Stimulated activated CD4-positive, alpha-beta T cell treated with anti-CD3 and anti-CD28 coated beads, Interleukin-4, amount 100 ng/mL, for 48 hours (primary cell): ENCODE data around the gene EXOSC6.
A peak's percentile ranks its signal among the peaks of the same experiment; 100 is the strongest.
"Not testable (repeated sequence)": the region's sequence is repeated elsewhere in the genome, so short reads cannot be mapped to it uniquely, and the experiment has no call there.

Experiments
- DNase-seq, 2 donors: peaks; one replicate each; pipeline ENCODE4 v3.0.0-alpha.2; 2020; ENCODE audit warnings: low read depth in 2 of 2

Gene EXOSC6

GRCh38 chr16:70254965-70255286 lies 3.2 kb upstream of the EXOSC6 start:
- no peak for DNase-seq

DNA sequence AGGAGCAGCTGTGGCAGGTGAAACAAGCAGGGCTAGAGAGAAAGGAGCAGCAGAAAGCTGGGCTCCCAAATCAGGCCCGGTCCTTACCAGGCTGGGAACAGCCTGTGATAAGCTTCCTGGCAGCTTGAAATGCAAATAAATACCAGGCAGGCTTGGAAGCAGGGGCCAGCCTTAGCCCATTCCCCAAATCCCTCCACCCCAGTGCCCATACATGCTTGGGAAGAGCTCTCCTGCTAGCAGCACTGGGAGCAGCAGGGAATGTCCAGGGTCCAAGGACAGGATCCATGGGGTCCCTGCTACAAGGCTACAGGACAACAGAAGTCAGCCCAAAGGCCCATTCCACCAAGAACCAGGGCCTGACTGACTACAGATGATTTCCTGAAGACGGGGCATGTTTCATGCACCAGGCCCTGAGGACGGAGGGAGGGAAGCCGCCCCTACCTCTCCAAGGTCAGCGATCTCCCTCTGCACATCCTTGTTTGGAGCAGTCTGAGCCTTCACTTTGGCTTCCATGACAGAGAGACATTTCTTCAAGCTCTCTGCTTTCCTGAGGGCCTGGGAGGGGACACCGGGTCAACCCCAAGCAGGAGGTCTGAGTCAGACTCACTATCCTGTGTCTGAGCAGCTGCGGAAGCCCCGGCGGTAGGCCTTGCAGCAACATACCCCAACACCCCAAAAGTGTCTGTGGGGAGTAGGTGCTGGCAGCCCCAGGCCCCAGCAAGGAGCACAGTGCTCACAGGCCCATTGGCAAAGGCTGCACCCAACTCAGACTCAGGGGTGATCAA lies 2.6 kb upstream of the EXOSC6 start:
- no peak for DNase-seq

DNA sequence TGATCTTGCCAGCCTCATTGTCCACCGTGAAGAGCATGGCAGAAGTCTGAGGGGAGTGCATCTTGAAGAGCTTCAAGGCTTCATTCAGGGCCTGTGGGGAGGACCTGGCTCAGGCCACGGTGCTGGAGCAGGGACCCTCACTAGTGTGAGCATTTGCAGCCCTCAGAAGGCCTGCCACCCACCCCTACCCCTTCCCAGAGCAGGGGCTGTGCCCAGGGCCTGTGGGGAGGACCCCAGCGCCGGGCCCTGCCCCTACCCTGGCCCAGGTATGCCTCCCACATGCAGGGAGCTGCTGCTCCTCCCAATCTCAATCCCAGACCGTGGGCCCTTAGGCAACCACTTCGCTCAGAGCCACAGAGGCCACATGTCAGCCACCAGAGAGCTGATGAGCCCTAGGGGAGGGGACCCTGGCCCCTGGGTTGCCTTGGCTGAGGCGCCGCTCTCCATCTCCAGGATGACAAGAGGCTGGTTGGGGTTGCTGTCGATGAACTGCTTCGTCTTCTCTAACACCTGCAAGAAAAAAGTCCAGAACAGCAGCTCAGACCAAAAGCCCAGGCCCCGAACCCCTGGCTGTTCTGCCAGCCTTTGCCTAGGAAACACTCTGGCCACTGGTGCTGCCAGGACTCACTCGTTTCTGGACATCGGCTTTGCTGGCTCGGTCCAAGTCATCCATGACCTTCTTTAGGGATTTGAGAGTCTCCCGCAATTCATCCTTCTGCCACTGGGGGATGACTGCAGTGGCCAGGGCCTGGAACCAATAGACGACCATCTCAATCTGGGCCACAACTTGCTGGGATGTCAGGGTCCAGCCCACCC lies 1.8 kb upstream of the EXOSC6 start:
- DNase-seq: peak; percentile 26 to 32

DNA sequence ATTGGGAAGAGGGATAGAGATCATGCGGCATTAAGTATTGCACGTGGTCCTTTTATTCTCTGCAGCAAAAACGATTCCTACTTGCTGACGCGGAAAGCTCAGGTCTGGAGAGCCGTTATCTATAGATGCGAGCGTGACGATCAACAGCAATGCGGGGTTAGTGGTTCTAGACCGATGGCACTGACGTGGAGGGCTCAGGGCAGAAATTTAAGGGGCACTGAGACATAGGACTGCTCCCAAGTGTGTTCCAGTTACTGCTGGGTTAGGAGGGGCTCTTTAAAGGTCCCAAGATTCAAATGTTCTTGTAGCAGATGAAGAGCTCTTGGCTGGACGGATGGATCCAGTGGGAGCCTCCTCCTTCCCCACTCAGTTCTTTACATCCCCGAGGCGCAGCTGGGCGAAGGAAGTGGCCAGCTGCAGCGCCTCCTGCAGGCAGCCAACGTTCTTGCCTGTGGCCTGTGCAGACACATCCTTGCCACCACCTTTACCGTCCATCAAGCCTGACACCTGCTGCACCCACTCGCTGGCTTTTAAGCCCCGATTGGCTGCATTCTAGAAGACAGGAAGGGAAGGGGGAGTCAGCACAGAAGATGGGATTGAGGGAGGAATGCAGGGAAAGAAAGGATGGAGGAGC lies 732 bp upstream of the EXOSC6 start:
- peak in 1 of 2 donors; percentile 20 for DNase-seq

DNA sequence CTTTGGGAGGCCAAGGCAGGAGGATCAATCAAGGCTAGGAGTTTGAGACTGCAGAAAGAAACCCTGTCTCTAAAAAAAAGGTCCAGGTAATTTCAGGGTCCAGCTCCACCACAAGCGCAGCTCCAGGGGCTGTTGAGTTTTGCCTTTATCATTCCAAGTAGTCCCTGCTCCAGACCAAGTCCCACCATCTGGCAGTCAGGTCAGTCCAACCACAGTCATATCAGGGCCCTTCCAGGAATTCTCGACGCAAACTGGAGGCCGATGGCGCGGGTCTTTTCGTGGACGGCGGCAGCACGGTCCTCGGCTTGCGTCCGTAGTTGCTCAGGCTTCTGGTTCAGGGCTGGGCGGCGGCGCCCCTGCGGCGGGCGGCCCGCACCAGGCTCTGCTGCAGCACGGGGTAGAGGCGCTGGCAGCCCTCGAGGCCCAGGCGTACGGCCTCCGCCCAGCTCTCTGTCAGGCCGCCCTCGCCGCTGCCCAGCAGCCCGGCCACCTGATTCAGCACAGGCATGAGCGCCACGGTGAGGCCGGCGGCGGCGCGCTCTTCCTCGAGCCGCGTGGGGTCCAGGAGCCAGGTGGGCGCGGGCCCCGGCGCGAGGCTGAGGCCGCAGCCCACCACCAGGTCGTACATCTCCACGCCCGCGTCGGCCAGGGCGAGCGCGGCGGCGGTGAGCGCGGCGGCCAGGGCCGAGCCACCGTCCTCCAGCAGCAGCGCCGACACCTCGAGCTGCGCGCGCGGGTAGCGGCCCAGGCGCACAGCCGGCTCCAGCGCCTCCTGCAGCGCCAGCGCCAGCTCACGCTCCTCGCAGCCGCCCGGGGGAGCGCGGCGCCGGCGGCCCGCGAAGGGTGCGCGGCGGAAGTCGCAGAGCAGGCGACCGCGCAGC lies 752 bp downstream of the EXOSC6 start:
- peak; percentile 23 to 28 for DNase-seq

GRCh38 chr16:70249697-70250096 lies 2.0 kb downstream of the EXOSC6 start:
- not testable (repeated sequence) for DNase-seq

DNA sequence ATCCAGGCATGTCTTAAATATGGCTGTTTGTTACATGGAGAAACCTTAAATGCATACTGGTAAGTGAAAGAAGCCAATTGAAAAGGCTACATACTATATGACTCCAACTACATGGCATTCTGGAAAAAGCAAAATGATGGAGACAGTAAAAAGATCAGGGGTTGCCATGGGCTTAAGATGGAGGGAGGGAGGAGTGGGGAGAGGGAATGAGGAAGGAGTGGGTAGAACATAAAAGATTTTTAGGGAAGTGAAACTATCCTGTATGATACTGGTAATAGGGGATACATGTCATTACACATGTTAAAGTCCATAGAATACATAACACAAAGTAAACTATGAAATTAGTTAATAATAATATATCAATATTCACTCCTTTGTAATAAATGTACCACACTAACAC lies 13.0 kb downstream of the EXOSC6 start:
- not testable (repeated sequence) for DNase-seq

DNA sequence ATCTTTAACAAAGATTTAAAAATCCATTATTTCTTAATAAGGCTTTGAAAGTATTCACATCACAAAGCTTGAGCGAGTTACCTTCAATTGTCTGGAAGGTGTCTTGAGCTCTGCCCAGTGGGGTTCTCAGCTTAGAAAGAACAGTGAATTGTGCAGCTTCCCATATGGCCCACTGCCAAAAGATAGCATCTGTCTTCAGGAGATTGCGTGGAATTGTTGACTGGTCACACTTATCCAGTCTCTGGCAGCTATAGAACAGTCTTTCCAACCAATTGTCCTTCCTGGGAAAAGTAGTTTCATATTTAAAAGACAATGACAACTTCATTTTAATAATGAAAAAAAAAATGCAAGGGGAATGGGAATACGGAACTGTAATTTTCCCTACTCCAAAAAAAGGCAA lies 19.9 kb downstream of the EXOSC6 start:
- DNase-seq: not testable (repeated sequence)

DNA sequence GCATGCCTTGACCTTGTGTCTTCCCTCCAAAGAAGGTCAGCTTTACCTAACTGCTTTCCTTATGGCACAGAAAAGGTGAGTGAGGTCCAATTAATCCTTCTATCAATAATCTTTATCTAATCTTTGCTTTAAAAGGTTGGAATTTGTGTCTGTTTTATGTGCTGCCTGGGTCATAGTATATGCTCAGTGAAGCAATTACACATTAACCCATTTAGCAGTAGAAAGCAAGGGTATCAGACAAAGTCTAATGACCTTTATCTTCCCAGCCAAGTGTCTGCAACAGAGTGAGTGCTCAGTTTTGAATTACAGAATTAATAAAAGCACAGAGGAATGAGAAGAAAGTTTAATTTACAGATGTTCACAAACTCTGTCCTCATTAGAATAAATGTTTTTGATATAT lies 25.7 kb downstream of the EXOSC6 start:
- DNase-seq: not testable (repeated sequence)

DNA sequence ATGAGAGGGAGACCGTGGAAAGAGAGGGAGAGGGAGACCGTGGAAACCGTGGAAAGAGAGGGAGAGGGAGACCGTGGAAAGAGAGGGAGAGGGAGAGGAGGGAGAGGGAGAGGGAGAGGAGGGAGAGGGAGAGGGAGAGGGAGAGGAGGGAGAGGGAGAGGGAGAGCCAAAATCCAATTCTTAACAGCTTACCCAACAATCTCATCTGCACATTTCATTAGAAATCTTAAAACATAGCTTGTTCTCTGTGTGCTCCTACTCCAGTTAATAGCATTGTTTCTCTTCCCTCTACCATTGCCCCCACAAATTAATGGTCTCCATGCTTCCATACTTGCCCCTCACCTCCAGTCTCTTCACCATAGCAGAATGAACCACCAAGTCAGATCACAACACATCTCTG lies 26.3 kb downstream of the EXOSC6 start:
- not testable (repeated sequence) for DNase-seq

GRCh38 chr16:70224645-70225044 lies 27.1 kb downstream of the EXOSC6 start:
- not testable (repeated sequence) for DNase-seq

DNA sequence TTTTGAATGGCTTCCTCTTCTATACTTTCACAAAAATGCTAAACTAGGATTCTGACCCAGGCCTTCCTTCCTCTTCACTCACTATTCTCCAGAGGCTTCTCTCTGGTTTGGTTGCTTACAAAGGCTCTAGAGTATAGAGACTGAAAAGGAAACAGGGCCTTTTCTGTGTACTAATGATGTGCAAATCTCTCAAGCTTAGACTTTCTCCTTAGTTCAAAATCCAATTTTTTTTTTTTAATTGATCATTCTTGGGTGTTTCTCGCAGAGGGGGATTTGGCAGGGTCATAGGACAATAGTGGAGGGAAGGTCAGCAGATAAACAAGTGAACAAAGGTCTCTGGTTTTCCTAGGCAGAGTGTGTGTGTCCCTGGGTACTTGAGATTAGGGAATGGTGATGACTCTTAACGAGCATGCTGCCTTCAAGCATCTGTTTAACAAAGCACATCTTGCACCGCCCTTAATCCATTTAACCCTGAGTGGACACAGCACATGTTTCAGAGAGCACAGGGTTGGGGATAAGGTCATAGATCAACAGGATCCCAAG lies 27.7 kb downstream of the EXOSC6 start:
- not testable (repeated sequence) for DNase-seq

DNA sequence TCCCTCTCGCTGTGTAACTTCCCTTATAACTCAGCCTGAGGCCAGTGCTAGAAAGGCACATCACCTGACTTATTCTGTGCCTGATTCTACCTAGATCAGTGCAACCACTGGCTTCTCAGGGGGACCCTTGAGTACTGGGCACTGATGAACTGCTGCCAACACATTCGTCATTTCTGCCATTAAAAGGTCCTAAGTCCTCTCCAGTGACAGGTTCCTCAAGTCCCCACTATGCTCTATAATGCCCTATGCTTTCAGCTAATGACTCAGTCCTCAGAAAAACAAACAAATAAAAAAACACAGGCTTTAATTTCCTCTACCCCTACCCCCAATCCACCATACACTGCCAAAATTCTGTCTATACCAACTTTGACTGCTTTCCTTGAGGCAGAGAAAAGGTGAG lies 28.5 kb downstream of the EXOSC6 start:
- not testable (repeated sequence) for DNase-seq

DNA sequence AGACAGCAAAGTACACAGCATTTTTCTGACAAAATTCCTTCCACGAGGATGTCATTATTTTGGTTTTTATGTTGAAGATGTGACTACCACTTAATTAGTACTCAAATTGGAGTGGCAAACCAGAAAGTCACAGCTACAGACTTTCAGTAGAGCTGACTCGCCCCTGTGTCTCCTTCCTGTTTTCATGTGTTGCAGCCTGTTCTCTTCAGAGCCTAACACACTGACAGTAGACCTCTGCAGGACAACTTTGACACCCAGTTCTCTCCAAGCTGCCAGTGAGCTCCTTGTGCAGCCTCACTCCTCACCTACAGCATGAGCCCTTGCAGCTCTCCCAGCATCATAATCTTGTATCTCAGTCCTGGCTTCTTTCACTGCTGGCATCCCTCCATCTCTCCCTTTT lies 29.2 kb downstream of the EXOSC6 start:
- DNase-seq: not testable (repeated sequence)

DNA sequence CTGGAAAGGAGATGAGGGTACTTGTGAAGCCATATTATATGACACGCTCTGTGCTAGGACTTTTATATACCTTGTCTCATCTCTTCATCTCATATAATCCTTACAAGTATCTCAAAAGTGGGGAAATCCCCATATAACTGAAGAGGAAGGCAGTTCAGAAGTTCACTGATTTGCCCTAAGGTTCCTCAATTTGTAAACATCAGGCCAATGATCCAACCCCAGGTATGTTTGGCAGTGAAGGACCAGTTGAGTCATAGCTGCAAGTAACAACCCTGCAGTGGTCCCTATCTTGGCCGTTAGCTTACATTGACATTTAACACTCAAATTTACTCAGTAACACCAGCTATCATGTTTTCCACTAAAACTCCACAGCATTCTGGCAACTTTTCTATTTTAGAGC lies 33.2 kb downstream of the EXOSC6 start:
- not testable (repeated sequence) for DNase-seq

GRCh38 chr16:70206382-70206781 lies 45.4 kb downstream of the EXOSC6 start:
- not testable (repeated sequence) for DNase-seq

GRCh38 chr16:70204668-70205405 lies 46.9 kb downstream of the EXOSC6 start:
- not testable (repeated sequence) for DNase-seq

DNA sequence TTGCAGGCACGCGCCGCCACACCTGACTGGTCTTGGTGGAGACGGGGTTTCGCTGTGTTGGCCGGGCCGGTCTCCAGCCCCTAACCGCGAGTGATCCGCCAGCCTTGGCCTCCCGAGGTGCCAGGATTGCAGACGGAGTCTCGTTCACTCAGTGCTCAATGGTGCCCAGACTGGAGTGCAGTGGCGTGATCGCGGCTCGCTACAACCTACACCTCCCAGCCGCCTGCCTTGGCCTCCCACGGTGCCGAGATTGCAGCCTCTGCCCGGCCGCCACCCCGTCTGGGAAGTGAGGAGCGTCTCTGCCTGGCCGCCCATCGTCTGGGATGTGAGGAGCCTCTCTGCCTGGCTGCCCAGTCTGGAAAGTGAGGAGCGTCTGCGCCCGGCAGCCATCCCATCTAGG lies 47.7 kb downstream of the EXOSC6 start:
- DNase-seq: not testable (repeated sequence)

DNA sequence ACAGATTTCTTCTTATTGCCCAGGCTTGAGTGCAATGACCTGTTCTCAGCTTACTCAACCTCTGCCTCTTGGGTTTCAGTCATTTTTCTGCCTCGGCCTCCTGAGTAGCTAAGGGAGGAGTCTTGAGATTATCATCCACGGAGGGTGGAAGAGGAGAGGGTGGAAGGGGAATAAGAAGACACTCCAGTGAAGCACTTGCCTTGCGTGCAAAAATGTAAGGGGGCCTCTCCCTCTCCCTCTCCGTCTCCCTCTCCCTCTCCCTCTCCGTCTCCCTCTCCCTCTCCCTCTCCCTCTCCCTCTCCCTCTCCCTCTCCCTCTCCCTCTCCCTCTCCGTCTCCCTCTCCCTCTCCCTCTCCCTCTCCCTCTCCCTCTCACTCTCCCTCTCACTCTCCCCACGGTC lies 48.2 kb downstream of the EXOSC6 start:
- not testable (repeated sequence) for DNase-seq

GRCh38 chr16:70200063-70200462 lies 51.7 kb downstream of the EXOSC6 start:
- not testable (repeated sequence) for DNase-seq
